Astrocyte (in vitro differentiated cells and primary cell): ENCODE measurements around the gene MYO5A. TPM values are rescaled to one million over a fixed set of nuclear protein-coding genes. Genes with fewer than 3 reads are reported as not detected.

Source experiments
- DNase-seq: peaks from one replicate; pipeline ENCODE4 v3.0.0-alpha.2; 2010; ENCODE audit warnings: low read depth
- FAIRE-seq: peaks from 2 replicates; lab custom pipeline; 2011; peaks lifted over from hg19 to GRCh38; lab: Jason Lieb, UNC
- H2AFZ ChIP-seq: 2 replicates; pipeline ENCODE4 v1.6.0; 2012; ENCODE audit warnings: low read depth, low read length, inconsistent platforms
- H3K27ac ChIP-seq: 2 replicates; pipeline ENCODE4 v1.5.1; 2011; ENCODE audit warnings: low read depth, low read length, inconsistent platforms
- H3K27me3 ChIP-seq: 2 replicates; pipeline ENCODE4 v1.6.0; 2011; ENCODE audit warnings: low read length, inconsistent platforms; ENCODE audit not compliant: insufficient read depth
- H3K36me3 ChIP-seq: 2 replicates; pipeline ENCODE4 v1.5.1; 2011; ENCODE audit warnings: low read length, inconsistent platforms; ENCODE audit not compliant: insufficient read depth
- H3K4me1 ChIP-seq: 2 replicates; pipeline ENCODE4 v1.5.1; 2011; ENCODE audit warnings: low read length, inconsistent platforms; ENCODE audit not compliant: insufficient read depth
- H3K4me2 ChIP-seq: 2 replicates; pipeline ENCODE4 v1.6.0; 2012; ENCODE audit warnings: low read length, inconsistent platforms
- H3K4me3 ChIP-seq: 2 replicates; pipeline ENCODE4 v1.5.1; 2011; ENCODE audit warnings: low read depth, mild to moderate bottlenecking, low read length, inconsistent platforms; ENCODE audit not compliant: insufficient read depth
- H3K79me2 ChIP-seq: 2 replicates; pipeline ENCODE4 v1.6.0; 2012; ENCODE audit warnings: mild to moderate bottlenecking, low read length, inconsistent platforms; ENCODE audit not compliant: insufficient read depth
- H3K9ac ChIP-seq: 2 replicates; pipeline ENCODE4 v1.6.0; 2012; ENCODE audit warnings: mild to moderate bottlenecking, low read length, inconsistent platforms
- H3K9me3 ChIP-seq: 2 replicates; pipeline ENCODE4 v1.5.1; 2012; ENCODE audit warnings: low read depth, mild to moderate bottlenecking, low read length, inconsistent platforms; ENCODE audit not compliant: insufficient read depth
- H4K20me1 ChIP-seq: 2 replicates; pipeline ENCODE4 v1.6.0; 2012; ENCODE audit warnings: low read length, inconsistent platforms; ENCODE audit not compliant: insufficient read depth
- H3K27ac Mint-ChIP-seq: one replicate; pipeline ENCODE4 v1.8.0; 2021; ENCODE audit warnings: mild to moderate bottlenecking, mixed read lengths; ENCODE audit not compliant: unreplicated experiment
- H3K27me3 Mint-ChIP-seq: one replicate; pipeline ENCODE4 v1.8.0; 2021; ENCODE audit warnings: low read depth, mixed read lengths; ENCODE audit not compliant: unreplicated experiment
- H3K36me3 Mint-ChIP-seq: one replicate; pipeline ENCODE4 v1.8.0; 2021; ENCODE audit warnings: low read depth, mixed read lengths; ENCODE audit not compliant: unreplicated experiment
- H3K4me1 Mint-ChIP-seq: one replicate; pipeline ENCODE4 v1.8.0; 2021; ENCODE audit warnings: low read depth, mixed read lengths; ENCODE audit not compliant: unreplicated experiment
- H3K4me3 Mint-ChIP-seq: one replicate; pipeline ENCODE4 v1.8.0; 2021; ENCODE audit warnings: mild to moderate bottlenecking, moderate library complexity, mixed read lengths; ENCODE audit not compliant: unreplicated experiment
- H3K9me3 Mint-ChIP-seq: one replicate; pipeline ENCODE4 v1.8.0; 2021; ENCODE audit warnings: mild to moderate bottlenecking, mixed read lengths; ENCODE audit not compliant: unreplicated experiment
- EZH2 ChIP-seq: IDR thresholded peaks from 2 replicates; pipeline ENCODE4 v1.6.1; 2012; ENCODE audit warnings: mild to moderate bottlenecking, low read length, inconsistent platforms; ENCODE audit not compliant: insufficient read depth
- total RNA-seq: library from RNA; stranded (reverse); gene quantifications from 2 replicates; pipeline ENCODE4 v1.2.1, GENCODE V29; 2021
- TF ChIP-seq, protein P1 (sequence below): IDR thresholded peaks from 2 replicates; pipeline ENCODE4 v1.5.1; 2011; ENCODE audit warnings: low read depth, mild to moderate bottlenecking, inconsistent platforms, low read length, moderate library complexity; ENCODE audit not compliant: insufficient read depth

Gene MYO5A
- total RNA-seq, 1 donor from 2014 or later = 47.6 TPM

DNA sequence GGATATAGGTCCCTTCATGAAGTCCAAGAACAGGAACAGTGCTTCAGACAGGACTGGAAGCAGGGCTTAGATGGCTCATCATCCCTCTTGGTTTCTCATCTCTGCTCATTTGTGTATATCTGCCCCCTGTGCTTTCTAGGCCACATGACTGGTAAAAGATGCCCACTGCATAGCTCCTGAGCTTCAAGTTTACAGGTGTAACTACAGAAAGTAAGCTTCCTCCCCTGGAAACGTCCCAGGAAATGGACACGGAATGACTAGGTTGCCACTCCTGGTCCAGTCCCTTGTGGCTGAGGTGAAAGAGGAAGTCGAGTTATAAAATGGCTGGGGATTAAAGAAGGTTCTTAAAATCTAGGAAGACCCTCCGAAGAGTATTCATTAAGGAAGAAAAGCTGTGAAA, 32.5 kb downstream of the MYO5A start:
- Histone ChIP-seq H3K36me3 (no peaks in the 10 kb centered on the region), H2AFZ (no peak overlapping the region), H3K79me2 (peaks cover 29% of the 10 kb centered on the region), H3K9ac (no peak overlapping the region), H3K4me3 (no peak overlapping the region), H3K27me3 (no peaks in the 10 kb centered on the region), H3K9me3 (no peaks in the 10 kb centered on the region), H3K4me1 (peaks cover 6% of the 10 kb centered on the region), H3K4me2 (no peak overlapping the region), H3K27ac (no peak overlapping the region), H4K20me1 (peaks cover 7% of the 10 kb centered on the region)
- Mint-ChIP-seq H3K9me3 (no peaks in the 10 kb centered on the region), H3K27ac (peak overlapping the region; percentile 58), H3K36me3 (no peaks in the 10 kb centered on the region), H3K4me1 (peaks cover 16% of the 10 kb centered on the region), H3K27me3 (no peaks in the 10 kb centered on the region), H3K4me3 (no peak overlapping the region)
- DNase-seq (no peak), FAIRE-seq (no peak)
- TF ChIP-seq, protein P1, sequence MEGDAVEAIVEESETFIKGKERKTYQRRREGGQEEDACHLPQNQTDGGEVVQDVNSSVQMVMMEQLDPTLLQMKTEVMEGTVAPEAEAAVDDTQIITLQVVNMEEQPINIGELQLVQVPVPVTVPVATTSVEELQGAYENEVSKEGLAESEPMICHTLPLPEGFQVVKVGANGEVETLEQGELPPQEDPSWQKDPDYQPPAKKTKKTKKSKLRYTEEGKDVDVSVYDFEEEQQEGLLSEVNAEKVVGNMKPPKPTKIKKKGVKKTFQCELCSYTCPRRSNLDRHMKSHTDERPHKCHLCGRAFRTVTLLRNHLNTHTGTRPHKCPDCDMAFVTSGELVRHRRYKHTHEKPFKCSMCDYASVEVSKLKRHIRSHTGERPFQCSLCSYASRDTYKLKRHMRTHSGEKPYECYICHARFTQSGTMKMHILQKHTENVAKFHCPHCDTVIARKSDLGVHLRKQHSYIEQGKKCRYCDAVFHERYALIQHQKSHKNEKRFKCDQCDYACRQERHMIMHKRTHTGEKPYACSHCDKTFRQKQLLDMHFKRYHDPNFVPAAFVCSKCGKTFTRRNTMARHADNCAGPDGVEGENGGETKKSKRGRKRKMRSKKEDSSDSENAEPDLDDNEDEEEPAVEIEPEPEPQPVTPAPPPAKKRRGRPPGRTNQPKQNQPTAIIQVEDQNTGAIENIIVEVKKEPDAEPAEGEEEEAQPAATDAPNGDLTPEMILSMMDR = no peak
- TF ChIP-seq EZH2 = no peak

DNA sequence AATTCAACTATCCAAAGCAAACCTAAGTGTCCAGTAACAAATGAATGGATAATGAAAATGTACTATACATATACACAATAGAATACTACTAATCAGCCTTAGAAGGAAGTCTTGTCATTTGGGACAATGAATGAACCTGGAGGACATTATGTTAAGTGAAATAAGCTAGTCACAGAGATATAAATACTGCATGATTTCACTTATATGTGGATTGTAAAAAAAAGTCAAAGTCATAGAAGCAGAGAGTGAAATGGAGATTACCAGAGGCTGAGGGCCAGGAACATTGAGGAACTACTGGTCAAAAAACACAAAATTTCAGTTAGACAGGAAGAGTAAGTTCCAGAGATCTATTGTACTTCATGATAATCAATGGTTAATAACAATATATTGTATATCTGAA, 33.6 kb downstream of the MYO5A start:
- H3K4me2 ChIP-seq = no peak overlapping the region
- no peak overlapping the region for H3K4me3 Mint-ChIP-seq
- no peaks in the 10 kb centered on the region for H3K9me3 ChIP-seq
- H3K9me3 Mint-ChIP-seq = no peaks in the 10 kb centered on the region
- peaks cover 6% of the 10 kb centered on the region for H3K4me1 ChIP-seq
- no peaks in the 10 kb centered on the region for H3K36me3 Mint-ChIP-seq
- no peaks in the 10 kb centered on the region for H3K27me3 Mint-ChIP-seq
- H3K36me3 ChIP-seq = no peaks in the 10 kb centered on the region
- H2AFZ ChIP-seq = no peak overlapping the region
- H3K4me1 Mint-ChIP-seq = peaks cover 16% of the 10 kb centered on the region
- H3K27me3 ChIP-seq = no peaks in the 10 kb centered on the region
- DNase-seq (no peak), FAIRE-seq (no peak)
- no peak overlapping the region for H3K4me3 ChIP-seq
- H3K79me2 ChIP-seq = peaks cover 32% of the 10 kb centered on the region
- H3K27ac ChIP-seq = no peak overlapping the region
- peak overlapping the region; percentile 16 for H3K27ac Mint-ChIP-seq
- H4K20me1 ChIP-seq = peaks cover 12% of the 10 kb centered on the region
- no peak overlapping the region for H3K9ac ChIP-seq
- no peak for TF ChIP-seq EZH2
- TF ChIP-seq, protein P1 = no peak

DNA sequence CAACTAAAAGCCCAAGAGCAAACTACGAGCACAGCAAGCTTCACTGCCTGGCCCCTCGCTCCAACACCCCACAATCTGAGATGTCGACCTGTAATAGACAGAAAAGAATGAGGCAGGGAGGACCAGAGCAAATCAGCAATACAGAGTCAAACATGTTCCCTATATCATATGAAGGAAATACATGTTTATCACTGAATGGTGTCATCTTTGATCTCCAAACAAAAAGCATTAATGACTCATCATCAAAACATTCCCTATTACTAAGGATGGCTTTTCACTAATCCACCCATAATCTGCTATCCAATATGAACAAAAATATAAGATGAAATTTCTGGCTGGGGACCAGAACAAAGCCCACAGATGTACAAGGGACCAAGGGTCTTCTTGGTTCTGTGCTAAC, 34.7 kb downstream of the MYO5A start:
- H3K4me2 ChIP-seq = no peak overlapping the region
- no peaks in the 10 kb centered on the region for H3K9me3 ChIP-seq
- Mint-ChIP-seq H3K36me3 (no peaks in the 10 kb centered on the region), H3K9me3 (no peaks in the 10 kb centered on the region), H3K27me3 (no peaks in the 10 kb centered on the region), H3K4me3 (no peak overlapping the region), H3K4me1 (peaks cover 16% of the 10 kb centered on the region), H3K27ac (no peak overlapping the region)
- no peak overlapping the region for H3K27ac ChIP-seq
- FAIRE-seq (peak; percentile 39), DNase-seq (no peak)
- H3K4me3 ChIP-seq = no peak overlapping the region
- TF ChIP-seq EZH2 = no peak
- TF ChIP-seq, protein P1 = no peak
- H3K27me3 ChIP-seq = no peaks in the 10 kb centered on the region
- H4K20me1 ChIP-seq = peaks cover 12% of the 10 kb centered on the region
- no peak overlapping the region for H2AFZ ChIP-seq
- H3K9ac ChIP-seq = no peak overlapping the region
- H3K4me1 ChIP-seq = peaks cover 6% of the 10 kb centered on the region
- no peaks in the 10 kb centered on the region for H3K36me3 ChIP-seq
- peaks cover 39% of the 10 kb centered on the region for H3K79me2 ChIP-seq
